Inflammatory macrophage treated with lipopolysaccharide for 1 hour (primary cell): ENCODE measurements around the gene FOXA1.
"Not testable (repeated sequence)": the region's sequence is repeated elsewhere in the genome, so short reads cannot be mapped to it uniquely, and the experiment has no call there.

ENCODE experiments used
- DNase-seq, 2 donors: peaks; one replicate each; pipeline ENCODE4 v3.0.0-alpha.2; 2020 to 2022

FOXA1 gene

DNA sequence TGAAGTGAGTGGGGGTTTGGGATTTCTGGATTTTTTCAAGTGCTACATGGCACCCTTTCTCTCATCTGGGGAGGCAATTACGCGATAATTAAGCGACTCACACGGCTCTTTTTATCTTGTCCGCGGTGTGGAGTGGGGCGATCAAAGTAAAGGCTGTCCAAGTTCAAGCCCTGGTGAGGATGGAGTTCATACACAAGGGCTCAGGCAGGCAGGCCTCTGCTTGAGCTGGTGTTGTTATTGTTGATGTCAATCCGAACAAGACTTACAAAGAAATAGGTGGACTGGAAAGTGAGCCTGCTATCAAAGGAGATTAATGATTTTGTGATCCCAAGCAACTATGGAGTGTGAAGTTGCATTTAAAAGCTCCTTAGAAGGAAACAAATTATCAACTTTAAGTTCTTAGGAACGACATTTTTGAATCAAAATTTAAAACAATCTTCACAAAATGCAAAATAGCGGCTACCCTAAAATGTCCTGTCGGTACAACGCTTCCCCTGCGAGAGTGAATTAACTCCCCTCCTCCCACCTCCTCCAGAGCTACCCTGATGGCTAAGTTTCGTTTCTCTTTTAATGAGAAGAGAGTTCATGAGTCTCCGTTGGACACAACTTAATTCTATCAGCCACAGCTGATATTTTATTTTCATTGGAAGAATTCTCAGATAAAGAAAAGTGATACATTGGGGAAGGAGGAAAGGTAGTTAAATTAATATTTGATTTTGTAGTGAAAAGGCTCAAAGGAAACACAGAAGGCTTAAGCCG, 5.9 kb downstream of the FOXA1 start:
- no peak for DNase-seq

DNA sequence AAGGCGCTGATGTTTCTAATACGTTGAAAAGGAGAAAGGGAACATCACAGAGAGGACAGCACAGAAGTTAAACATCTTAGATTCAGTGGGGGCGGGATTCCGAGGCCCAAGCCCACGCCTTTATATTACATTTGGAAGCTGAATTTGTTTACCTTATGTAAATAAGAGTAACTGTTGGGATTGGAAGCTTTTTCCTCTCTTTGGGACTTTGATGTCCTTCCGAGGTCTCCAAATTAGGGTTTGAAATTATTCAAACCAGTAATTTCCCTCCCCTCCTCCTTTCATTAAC, 6.4 kb downstream of the FOXA1 start:
- no peak for DNase-seq

- DNase-seq = no peak
Observed at GRCh38 chr14:37587881-37588666, 7.0 kb downstream of the FOXA1 start.

DNA sequence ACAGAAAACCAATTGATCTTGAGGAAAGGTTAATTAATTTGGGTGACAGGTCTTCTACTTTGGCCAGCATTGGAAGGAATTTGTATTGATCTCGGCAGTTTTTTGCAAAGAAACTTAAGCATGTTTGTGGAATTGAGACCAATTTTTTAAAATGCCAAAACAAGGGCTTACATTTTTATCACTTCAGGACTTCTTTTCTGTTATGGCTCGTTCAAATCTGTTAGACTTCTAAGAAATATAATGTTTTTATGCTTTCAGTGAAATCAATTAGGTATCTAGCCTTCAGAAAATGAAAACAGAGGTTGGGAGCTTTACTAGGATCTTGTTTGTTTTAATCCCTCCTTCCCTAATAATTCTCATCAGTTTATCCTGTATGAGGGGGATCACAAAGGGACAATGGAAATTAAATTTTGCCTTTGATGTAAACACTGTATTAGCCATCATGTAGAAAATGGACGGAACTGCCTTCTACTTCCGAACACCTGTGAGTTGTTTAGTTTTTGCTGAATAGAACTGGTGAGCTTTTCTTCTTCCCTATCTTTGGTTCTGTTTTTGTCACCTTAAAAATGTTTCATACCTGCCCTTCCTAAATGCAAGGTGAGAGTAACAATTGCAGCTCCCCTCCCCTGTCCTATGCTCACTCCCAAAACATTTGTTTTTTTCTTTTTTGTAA, 7.8 kb downstream of the FOXA1 start:
- DNase-seq = no peak

GRCh38 chr14:37586797-37587130, 8.3 kb downstream of the FOXA1 start:
- no peak for DNase-seq

DNA sequence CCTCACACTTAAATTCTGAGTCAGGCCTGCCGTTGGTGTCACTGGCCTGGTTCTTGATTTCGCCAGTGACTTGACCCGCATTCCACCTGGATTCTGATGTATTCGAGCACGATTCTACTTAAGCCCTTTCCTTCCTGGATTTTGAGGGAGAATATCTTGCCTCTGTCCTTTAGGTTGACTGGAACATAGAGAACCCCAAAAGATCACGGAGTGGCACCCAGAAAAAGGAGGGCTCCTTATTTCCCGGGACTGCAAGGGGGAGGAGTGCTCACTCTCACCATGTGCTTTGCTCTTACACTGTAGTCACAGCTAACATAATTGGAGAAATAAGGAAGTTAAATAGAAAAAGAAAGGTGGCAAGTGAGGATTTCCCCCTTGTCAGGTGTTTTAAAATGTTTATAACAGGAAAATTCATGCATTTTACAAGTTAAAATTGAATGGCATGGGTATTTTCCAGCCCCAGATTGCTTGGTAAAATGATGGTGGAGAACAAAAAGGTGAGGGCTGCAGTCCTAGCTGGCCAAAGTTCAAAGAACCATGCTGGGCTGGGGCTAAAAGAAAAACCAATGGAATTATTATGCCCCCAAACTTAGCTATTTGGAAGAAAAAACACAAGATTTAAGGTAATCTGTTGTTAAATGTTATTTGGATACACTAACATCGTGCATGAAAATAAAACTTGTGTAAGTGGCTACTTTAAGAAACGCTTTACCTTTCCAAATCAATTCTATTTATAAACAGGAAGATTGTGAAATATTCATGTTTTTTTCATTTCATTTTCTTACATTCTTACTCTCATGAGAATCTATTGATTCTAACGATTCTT, 8.9 kb downstream of the FOXA1 start:
- no peak for DNase-seq

DNA sequence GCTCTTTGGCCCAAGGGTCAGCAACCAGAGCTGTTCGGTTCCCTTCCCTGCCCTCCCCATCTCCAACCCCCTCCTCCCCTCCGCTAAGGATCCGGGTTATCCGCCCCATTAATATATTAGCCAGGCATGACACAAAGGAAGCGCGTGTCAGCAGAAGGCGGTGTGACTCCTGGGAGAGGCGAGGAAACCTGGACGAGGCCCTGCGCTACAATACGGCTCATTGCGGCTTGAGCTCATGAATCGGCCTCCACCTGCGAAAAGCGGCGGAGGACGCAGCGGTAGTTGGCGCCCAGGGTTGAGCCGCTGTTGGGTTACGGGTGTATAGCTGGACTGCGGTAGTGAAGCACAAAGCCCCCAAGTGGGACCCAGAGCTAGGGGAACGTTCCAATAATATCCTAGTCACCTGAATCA, 9.9 kb downstream of the FOXA1 start:
- no peak for DNase-seq

- DNase-seq = no peak
Observed at GRCh38 chr14:37584211-37585100, 10.6 kb downstream of the FOXA1 start.

GRCh38 chr14:37583358-37584210, 11.5 kb downstream of the FOXA1 start:
- DNase-seq = no peak

DNA sequence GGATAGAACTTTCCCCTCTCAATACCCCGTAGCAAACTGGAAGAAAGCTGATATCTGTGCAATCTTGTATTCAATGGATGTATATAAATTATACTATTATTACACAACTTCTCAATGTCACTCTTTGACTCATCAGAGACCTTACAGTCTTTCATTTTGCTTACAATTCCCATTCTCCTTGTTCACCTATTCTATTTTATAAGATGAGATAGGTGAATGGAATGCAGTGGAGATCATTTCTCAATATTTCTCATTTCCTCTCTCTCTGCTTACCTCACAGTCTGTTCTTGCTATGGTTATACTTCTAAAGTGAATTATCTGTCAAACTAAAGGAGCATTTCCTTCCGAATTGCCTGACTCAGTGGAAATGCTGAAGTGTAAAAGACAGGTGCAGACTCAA, 14.9 kb downstream of the FOXA1 start:
- no peak for DNase-seq

- DNase-seq = no peak
Observed at GRCh38 chr14:37579274-37579673, 15.8 kb downstream of the FOXA1 start.

- DNase-seq = no peak
Observed at GRCh38 chr14:37573356-37573755, 21.7 kb downstream of the FOXA1 start.

- DNase-seq = no peak
Observed at GRCh38 chr14:37571391-37571790, 23.7 kb downstream of the FOXA1 start.

GRCh38 chr14:37569729-37570128, 25.3 kb downstream of the FOXA1 start:
- no peak for DNase-seq

DNA sequence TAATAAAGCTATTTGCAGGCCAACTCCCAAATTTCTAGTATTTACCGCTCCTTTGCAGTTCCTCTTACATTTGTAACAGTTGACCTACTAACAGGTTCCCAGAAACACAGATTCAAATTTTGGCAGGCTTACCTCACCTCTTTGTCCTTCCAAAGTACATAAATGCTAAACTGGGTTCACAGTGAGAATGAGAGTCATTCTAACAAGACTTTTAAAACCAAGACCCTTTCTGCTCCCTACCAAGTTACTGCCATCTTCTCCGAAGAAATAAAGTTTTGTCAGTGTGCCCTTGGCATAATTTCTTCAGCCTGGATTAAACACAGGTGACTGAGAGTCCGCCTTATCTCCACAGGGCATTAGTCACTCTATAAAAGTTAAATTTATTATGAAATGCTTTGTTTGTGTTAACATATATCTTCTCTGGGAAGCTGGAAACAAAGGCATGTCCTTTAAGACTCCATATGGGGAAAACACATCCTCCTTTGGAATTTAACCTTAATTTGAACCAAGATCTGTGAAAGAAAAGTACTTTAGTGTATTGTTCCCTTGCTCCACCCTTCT, 28.2 kb downstream of the FOXA1 start:
- DNase-seq = no peak

DNA sequence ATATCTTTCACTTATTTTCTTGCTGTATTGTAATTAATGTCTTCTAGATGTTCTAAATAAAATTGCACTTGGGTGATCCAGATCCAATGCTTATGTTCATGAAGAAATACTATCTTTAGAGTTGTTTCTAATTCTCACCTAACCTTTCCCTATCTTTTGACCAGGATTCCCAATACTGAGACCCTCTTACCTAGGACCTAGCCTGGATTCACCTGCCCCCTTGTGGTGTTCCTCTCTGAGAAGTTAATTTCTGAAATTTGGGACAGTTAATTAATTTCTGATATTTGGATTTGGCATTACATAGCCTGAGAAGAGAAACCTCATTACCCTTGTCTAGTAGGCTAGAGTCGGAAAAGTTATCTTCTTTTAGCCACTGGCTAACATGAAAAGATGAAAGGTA, 29.5 kb downstream of the FOXA1 start:
- DNase-seq = no peak

GRCh38 chr14:37563189-37563588, 31.9 kb downstream of the FOXA1 start:
- DNase-seq = no peak

DNA sequence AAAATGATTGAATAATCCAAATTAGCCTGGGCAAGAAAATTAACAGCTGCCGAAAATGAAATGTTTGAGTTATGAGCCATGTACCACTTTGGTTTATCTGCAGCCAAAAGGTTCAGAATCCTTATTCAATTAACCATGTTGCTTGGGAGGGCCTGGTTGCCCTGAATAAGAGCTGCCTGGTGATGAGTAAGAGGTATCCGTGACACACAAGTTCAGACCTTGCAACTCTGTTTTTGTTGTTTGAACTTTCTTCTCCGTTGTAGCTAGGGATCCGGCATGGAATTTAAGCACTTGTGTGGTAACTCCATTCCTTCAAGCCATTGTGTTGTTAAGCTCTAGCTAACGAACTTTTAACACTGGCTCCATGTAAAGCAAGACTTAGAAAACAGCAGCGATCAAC, 35.7 kb downstream of the FOXA1 start:
- DNase-seq = no peak

DNA sequence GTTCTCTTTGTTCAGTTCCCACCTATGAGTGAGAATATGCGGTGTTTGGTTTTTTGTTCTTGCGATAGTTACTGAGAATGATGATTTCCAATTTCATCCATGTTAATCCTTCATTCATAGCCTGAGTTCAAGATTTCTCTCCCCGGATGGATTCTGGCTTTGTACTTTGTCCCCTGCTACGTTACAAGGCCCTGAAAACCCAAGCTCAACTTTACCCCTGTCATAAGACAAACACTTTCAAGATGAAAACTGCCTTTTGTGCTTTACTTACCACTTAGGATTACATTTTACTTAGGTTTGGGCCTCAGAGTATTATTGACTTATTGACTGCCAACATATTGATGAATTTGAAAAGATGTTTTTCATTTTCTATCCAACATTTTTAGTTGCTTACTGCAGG, 36.3 kb downstream of the FOXA1 start:
- DNase-seq = no peak

DNA sequence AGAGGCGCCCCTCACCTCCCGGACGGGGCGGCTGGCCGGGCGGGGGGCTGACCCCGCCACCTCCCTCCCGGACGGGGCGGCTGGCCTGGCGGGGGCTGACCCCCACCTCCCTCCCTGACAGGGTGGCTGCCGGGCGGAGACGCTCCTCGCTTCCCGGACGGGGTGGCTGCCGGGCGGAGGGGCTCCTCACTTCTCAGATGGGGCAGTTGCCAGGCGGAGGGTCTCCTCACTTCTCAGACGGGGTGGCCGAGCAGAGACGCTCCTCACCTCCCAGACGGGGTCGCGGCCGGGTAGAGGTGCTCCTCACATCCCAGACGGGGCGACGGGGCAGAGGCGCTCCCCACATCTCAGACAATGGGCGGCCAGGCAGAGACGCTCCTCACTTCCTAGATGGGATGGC, 39.5 kb downstream of the FOXA1 start:
- not testable (repeated sequence) for DNase-seq
